Fibroblast of lung (primary cell): ENCODE data around the gene P2RY13. TPM values are rescaled to one million over a fixed set of nuclear protein-coding genes. Genes with fewer than 3 reads are reported as not detected.

Experiments used
- DNase-seq, 2 donors: peaks; one replicate each; pipeline versions ENCODE4 v3.0.0 to v3.0.0-alpha.2; 2010; ENCODE audit warnings: low read depth in 2 of 2
- H2AFZ ChIP-seq: 2 replicates; pipeline ENCODE4 v1.5.1; 2012; ENCODE audit warnings: low read length, control low read depth, inconsistent platforms
- H3K27ac ChIP-seq: 2 replicates; pipeline ENCODE4 v1.5.1; 2011; ENCODE audit warnings: low read length, control low read depth; ENCODE audit not compliant: insufficient read depth
- H3K27me3 ChIP-seq: 2 replicates; pipeline ENCODE4 v1.5.1; 2011; ENCODE audit warnings: mild to moderate bottlenecking, low read length; ENCODE audit not compliant: control insufficient read depth, insufficient read depth
- H3K36me3 ChIP-seq: 2 replicates; pipeline ENCODE4 v1.5.1; 2011; ENCODE audit warnings: low read length; ENCODE audit not compliant: control insufficient read depth, insufficient read depth
- H3K4me1 ChIP-seq: 2 replicates; pipeline ENCODE4 v1.5.1; 2011; ENCODE audit warnings: low read length; ENCODE audit not compliant: control insufficient read depth, insufficient read depth; ENCODE audit errors: extremely low read depth
- H3K4me2 ChIP-seq: 2 replicates; pipeline ENCODE4 v1.5.1; 2011; ENCODE audit warnings: low read length, control low read depth; ENCODE audit not compliant: insufficient read depth; ENCODE audit errors: extremely low read depth
- H3K4me3 ChIP-seq, 4 experiments: fragments of 200-600 bp in 1 of 4; sonication (generic) in 1 of 4; replicated peaks in 1 of 4; 2 replicates each; pipeline ENCODE4 v1.5.1; 2011 to 2016; ENCODE audit warnings: low read length in 4 of 4, low read depth in 3 of 4, mild to moderate bottlenecking in 3 of 4, control low read depth in 2 of 4, inconsistent platforms in 1 of 4, mixed read lengths in 1 of 4; ENCODE audit not compliant: insufficient read depth in 1 of 4; ENCODE audit errors: control extremely low read depth in 1 of 4
- H3K79me2 ChIP-seq: 2 replicates; pipeline ENCODE4 v1.5.1; 2012; ENCODE audit warnings: mild to moderate bottlenecking, low read length, inconsistent platforms; ENCODE audit not compliant: control insufficient read depth, insufficient read depth
- H3K9ac ChIP-seq: 2 replicates; pipeline ENCODE4 v1.5.1; 2011; ENCODE audit warnings: mild to moderate bottlenecking, low read length, control low read depth; ENCODE audit not compliant: insufficient read depth
- H3K9me3 ChIP-seq: 2 replicates; pipeline ENCODE4 v1.5.1; 2012; ENCODE audit warnings: low read depth, low read length; ENCODE audit not compliant: control insufficient read depth, insufficient read depth
- H4K20me1 ChIP-seq: 2 replicates; pipeline ENCODE4 v1.5.1; 2011; ENCODE audit warnings: low read length; ENCODE audit not compliant: control insufficient read depth, insufficient read depth; ENCODE audit errors: extremely low read depth
- EZH2 ChIP-seq: IDR thresholded peaks from 2 replicates; pipeline ENCODE4 v1.5.1; 2012; ENCODE audit warnings: low read length, control low read depth, mild to moderate bottlenecking; ENCODE audit errors: missing control alignments
- polyA plus RNA-seq, 2 donors: library from polyadenylated mRNA; depleted of rRNA in 1 of 2; stranded (reverse) in 1 of 2; unstranded in 1 of 2; fragments of >200 nt; gene quantifications; 2 replicates each; pipeline ENCODE4 v1.2.1, GENCODE V29; 2011 to 2012; ENCODE audit warnings: missing spikeins in 1 of 2
- total RNA-seq: library from RNA; depleted of rRNA; stranded (reverse); fragments of >200 nt; gene quantifications from 2 replicates; pipeline ENCODE4 v1.2.1, GENCODE V29; 2014
- TF ChIP-seq, protein P1 (sequence below), 2 donors: IDR thresholded peaks in 1 of 2; conservative IDR thresholded peaks in 1 of 2; 1 replicate in 1 of 2; 2 replicates in 1 of 2; pipeline ENCODE4 v1.5.1; 2011 to 2012; ENCODE audit warnings: low read length in 2 of 2, control low read depth in 1 of 2, inconsistent platforms in 1 of 2, low read depth in 1 of 2, mild to moderate bottlenecking in 1 of 2

The P2RY13 gene
- total and polyA plus RNA-seq, 2 donors (not counting 1 experiment from before 2014, with no cell fraction given): 0.03 TPM; not detected in 1

DNA sequence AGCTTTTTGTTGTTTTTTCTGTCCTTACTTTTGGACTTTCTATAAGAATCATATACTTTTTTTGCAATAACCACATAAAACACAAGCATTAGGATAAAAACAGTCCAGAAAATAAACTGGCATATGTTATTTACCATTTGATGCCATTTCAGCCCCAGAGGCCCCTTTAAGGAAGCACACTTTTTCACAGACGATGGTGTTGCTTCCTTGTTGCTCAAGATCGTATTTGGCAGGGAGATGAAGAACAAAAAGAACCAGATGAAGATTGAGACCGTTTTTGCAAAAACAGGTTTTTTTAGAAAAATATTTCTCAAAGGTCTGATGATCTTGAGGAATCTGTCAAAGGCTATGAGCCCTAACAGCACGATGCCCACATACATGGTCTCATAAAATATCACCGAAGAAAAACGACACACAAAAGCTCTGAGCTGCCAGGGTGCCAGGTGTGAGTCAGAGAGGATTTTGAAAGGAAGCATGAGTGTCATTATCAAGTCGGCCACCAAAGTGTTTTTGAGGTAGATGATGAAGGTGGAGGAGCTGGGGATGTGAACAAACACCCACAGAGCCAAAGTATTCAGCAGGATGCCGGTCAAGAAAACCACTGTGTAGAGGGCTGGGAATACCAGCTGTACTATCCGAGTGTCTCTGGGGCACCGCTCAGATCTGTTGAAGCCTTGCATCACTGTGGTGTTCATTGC lies 902 bp downstream of the P2RY13 start:
- H4K20me1 ChIP-seq: no peaks in the 10 kb centered on the region
- no peaks in the 10 kb centered on the region for H3K27me3 ChIP-seq
- H3K4me2 ChIP-seq: no peak overlapping the region
- no peak overlapping the region for H3K9ac ChIP-seq
- peaks cover 5% of the 10 kb centered on the region for H3K4me1 ChIP-seq
- H3K4me3 ChIP-seq: no peak overlapping the region
- no peak overlapping the region for H2AFZ ChIP-seq
- H3K79me2 ChIP-seq: no peaks in the 10 kb centered on the region
- no peaks in the 10 kb centered on the region for H3K36me3 ChIP-seq
- DNase-seq: peak in 1 of 2 donors; percentile 44
- TF ChIP-seq, protein P1, sequence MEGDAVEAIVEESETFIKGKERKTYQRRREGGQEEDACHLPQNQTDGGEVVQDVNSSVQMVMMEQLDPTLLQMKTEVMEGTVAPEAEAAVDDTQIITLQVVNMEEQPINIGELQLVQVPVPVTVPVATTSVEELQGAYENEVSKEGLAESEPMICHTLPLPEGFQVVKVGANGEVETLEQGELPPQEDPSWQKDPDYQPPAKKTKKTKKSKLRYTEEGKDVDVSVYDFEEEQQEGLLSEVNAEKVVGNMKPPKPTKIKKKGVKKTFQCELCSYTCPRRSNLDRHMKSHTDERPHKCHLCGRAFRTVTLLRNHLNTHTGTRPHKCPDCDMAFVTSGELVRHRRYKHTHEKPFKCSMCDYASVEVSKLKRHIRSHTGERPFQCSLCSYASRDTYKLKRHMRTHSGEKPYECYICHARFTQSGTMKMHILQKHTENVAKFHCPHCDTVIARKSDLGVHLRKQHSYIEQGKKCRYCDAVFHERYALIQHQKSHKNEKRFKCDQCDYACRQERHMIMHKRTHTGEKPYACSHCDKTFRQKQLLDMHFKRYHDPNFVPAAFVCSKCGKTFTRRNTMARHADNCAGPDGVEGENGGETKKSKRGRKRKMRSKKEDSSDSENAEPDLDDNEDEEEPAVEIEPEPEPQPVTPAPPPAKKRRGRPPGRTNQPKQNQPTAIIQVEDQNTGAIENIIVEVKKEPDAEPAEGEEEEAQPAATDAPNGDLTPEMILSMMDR (conservative IDR thresholded peaks at IDR 0.05 in 1 of 2, IDR thresholded peaks at IDR 0.05 in 1 of 2; ENCODE audit: low read depth in 1 of 2, low read length in 2 of 2): no peak
- no peak for TF ChIP-seq EZH2
- no peak overlapping the region for H3K27ac ChIP-seq
- H3K9me3 ChIP-seq: no peaks in the 10 kb centered on the region

DNA sequence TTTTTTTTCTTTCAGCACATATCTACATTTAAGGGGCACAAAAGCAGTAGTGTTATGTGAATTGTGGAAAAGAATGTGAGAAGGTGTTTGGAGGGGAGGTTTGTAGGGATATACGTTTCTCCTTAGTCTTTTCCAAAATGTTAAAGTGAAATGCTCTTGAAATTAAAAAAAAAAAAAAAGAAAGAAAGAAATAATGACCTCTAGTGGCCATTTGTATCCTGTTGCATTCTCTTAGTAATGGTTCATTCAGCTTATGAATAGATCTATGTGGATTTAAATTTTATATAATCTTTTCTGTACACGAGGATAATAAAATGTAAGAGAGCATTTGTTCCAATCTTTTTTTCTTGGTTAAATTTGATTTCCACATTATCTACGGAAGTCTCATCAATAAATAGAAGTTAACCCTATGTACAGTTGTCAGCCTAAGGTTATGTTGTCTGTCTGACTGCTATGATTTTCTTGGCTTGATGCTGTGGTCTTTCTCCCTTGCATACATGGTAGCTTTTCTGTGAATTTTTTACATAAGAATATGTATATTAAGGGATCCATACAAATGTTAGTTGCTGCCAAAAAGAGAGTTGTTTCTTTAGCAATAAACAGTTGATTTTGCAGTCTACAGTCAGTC lies 1.7 kb downstream of the P2RY13 start:
- Histone ChIP-seq H4K20me1 (no peaks in the 10 kb centered on the region), H3K79me2 (no peaks in the 10 kb centered on the region), H3K9me3 (no peaks in the 10 kb centered on the region), H2AFZ (peak overlapping the region; percentile 30), H3K27me3 (no peaks in the 10 kb centered on the region), H3K4me1 (peaks cover 5% of the 10 kb centered on the region), H3K4me3 (no peak overlapping the region), H3K9ac (no peak overlapping the region), H3K4me2 (no peak overlapping the region), H3K27ac (no peak overlapping the region), H3K36me3 (no peaks in the 10 kb centered on the region)
- TF ChIP-seq, protein P1 (conservative IDR thresholded peaks at IDR 0.05 in 1 of 2, IDR thresholded peaks at IDR 0.05 in 1 of 2; ENCODE audit: low read depth in 1 of 2, low read length in 2 of 2): peak in 1 of 2 donors; percentile 47
- TF ChIP-seq EZH2: no peak
- DNase-seq: peak in 1 of 2 donors; percentile 54

DNA sequence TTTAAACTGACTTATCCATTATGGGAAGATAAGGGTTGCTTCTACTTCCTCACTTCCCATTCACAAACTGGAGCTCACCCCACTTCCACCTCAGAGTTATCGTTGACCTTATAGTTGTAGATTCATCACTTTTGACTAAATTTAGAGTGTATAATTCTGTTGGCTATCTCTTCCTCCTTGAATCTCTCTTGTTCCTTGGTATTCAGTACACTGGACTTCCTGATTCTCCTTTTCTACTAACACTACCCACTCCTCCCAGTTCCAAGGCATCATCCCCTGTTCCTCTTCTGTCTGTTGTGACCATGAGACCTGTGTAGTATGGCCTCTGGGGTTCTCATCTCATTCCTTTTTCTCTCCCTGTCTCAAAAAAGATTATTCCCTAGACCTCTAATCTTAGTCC lies 6.8 kb downstream of the P2RY13 start:
- Histone ChIP-seq H3K9me3 (no peaks in the 10 kb centered on the region), H3K27me3 (no peaks in the 10 kb centered on the region), H3K27ac (no peak overlapping the region), H3K9ac (no peak overlapping the region), H3K4me1 (peaks cover 20% of the 10 kb centered on the region), H4K20me1 (no peaks in the 10 kb centered on the region), H3K36me3 (no peaks in the 10 kb centered on the region), H3K4me2 (no peak overlapping the region), H3K79me2 (no peaks in the 10 kb centered on the region), H2AFZ (no peak overlapping the region), H3K4me3 (no peak overlapping the region)
- no peak for DNase-seq
- no peak for TF ChIP-seq EZH2
- TF ChIP-seq, protein P1 (conservative IDR thresholded peaks at IDR 0.05 in 1 of 2, IDR thresholded peaks at IDR 0.05 in 1 of 2; ENCODE audit: low read depth in 1 of 2, low read length in 2 of 2): no peak
